AG08396 (cell line): ENCODE results near the gene SELENOI.
A peak's percentile ranks its signal among the peaks of the same experiment; 100 is the strongest.
"Not testable (repeated sequence)": the region's sequence is repeated elsewhere in the genome, so short reads cannot be mapped to it uniquely, and the experiment has no call there.

ENCODE experiments used
- DNase-seq: peaks from one replicate; pipeline ENCODE4 v3.0.0; 2012; ENCODE audit warnings: low spot score, mixed read lengths

Gene SELENOI

DNA sequence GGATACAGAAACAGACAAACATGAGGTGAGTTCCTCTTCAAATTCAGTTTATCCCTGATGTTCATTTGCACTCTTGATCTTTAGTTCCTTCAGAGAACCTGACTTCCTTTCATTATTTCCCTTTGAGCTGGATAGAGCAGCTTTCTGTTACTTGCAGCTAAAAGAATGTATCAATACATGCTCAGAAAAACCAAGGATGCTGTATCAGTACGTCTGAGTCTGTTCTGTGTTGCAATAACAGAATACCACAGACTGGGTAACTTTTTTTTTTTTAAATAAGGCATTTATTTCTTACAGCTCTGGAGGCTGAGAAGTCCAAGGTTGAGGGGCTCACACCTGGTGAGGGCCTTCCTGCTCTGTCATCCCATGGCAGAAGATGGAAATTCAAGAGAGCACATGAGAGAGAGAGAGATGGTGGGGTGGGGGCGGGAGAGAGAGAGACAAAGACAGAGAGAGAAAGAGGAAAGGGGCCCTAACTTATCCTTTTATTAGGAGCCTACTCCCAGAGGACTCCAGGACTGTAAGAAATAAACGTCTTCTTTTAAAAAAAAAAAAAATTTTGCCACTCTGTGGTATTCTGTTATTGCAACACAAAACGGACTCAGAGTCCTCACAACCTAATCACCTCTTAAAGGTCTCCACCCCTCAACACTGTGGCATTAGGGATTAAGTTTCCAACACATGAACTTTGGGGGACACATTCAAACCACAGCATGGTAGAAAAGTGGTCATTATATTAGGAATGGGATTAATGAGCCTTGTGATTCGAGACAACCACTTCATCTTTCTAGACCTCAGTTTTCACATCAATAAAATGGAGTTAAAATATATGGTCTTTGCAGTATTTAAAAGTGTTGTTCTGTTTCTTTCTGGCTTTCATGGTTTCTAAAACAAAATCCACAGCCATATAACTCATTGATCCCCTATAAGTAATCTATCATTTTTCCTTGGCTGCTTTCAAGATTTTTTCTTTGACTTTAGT is 18.4 kb upstream of the SELENOI start:
- DNase-seq: no peak

DNA sequence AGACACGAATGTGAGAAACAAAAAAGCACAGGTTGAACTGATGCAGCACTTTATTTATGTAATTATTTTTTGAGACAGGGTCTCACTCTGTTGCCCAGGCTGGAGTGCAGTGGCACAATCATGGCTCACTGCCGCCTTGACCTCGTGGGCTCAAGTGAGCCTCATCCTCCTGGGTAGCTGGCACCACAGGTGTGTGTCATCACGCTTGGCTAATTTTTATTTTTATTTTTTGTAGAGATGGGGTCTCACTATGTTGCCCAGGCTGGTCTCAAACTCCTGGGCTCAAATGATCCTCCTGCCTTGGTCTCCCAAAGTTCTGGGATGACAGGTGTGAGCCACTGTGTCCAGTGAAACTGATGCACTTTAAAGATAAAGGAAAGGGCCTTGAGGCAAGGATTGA is 16.9 kb upstream of the SELENOI start:
- not testable (repeated sequence) for DNase-seq

DNA sequence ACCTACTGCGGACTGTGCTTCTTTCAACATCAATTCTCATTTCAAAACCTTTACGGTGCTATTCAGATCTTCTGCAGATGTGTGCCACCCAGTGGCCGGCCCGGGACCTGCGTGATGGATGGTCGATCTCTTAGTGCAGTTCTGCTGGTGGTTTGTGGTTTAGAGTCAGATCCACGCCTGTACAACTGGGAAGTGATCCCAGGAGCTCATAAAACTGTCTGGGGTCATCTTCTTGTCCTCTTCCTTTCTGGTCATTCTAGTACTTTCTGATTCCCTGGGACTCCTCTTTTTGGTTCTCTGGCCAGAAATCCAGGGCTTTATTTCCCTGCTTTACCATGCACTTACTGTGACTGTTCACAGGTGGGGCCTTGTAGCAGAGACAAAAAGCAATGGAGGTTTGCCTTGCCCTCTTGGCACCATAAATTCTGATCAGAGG is 15.8 kb upstream of the SELENOI start:
- DNase-seq: peak; percentile 76

DNA sequence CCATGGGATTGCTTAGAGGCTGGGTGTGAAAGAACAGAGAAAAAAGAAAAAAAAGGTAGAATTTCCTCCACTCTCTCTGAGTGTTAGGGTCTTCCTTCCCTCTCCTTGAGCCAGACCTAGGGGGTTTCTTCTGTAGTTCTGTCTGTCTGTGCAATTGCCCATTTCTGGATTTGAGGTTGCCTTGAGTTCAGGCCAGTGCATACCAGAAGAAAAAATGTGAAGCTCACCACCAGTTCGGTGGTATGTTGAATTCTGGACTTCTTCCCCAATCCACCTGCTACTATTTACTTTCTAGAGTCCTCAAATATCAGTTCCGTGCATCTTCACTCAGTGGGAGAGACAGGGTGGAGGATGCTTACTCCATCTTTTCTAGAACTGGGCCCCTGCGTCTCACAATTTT is 15.3 kb upstream of the SELENOI start:
- DNase-seq: no peak

DNA sequence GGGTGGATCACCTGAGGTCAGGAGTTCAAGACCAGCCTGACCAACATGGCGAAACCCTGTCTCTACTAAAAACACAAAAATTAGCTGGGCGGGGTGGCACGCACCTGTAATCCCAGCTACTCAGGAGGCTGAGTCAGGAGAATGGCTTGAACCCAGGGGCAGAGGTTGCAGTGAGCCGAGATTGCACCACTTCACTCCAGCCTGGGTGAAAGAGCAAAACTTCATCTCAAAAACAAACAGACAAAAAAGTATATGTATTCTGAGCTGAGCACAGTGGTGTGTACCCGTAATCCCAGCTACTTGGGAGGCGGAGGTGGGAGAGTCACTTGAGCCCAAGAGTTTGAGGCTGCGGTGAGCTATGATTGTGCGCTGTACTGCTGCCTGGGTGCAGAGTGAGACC is 14.6 kb upstream of the SELENOI start:
- DNase-seq: not testable (repeated sequence)

DNA sequence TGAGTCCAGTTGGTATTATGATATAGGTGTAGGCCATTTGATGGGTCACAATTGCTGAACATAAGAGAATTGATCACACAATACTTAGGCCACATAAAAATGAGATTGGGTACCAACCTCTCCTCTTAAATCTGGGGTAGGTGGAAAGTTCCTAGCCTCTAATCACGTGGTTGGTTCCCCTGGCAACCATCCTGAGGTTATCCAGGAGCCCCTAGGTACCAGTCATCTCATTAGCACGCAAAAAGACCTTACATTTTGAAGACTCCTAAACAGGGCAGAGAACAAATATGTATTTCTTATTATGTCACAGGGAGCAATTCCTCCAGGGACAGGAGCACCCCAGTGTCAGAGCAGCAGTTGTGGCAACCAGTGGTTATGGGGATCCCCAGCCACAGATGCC is 12.7 kb upstream of the SELENOI start:
- no peak for DNase-seq

DNA sequence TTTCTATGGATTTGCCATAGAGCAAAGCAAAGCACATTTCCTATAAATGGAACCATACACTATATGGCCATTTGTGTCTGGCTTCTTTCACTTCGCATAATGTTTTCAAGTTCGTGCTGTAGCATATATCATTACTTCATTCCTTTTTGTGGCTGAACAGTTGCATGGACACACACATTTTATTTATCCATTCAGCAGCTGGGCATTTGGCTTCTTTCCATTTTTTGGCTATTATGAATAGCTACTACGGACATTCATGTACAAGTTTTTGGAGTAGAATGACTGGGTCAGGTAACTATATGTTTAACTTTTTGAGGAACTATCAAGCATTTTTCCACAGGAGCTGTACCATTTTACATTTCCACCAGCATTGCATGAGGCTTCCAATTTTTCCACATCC is 10.7 kb upstream of the SELENOI start:
- no peak for DNase-seq

DNA sequence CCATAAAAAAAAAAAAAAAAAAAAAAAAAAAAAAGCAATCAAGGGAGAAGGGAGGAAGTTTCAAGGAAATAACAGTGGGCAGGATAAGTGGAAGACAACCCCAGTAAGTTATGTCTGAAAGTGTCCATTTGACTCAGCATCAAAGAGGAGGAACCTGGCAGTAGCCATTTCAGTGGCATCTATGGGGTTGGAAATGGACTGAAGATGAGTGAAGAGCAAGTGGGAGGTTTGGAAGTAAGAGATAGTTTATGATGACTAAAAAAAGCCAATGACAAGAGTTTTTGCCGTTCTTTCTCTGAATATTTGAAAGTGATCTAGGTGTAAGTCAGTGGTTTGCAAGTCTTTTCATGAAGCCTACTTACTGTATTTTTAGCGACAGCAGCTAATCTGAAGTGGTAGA is 9.2 kb upstream of the SELENOI start:
- DNase-seq: no peak

DNA sequence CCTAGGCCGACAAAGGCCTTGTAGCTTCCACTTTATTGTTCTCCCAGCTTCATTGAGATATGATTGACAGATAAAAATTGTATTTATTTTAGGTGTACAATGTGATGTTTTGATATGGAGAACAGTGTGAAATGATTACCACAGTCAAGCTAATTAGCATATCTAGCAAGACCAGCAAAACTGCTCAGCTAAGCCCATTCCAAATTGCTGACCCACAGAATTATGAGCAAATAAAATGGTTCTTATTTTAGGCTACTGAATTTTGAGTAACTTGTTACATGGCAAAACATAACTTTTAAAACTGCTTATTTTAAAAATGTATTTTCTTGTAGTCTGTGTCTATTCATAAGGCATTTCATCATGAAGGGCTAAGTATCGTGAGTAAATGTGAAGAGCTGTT is 8.6 kb upstream of the SELENOI start:
- no peak for DNase-seq

DNA sequence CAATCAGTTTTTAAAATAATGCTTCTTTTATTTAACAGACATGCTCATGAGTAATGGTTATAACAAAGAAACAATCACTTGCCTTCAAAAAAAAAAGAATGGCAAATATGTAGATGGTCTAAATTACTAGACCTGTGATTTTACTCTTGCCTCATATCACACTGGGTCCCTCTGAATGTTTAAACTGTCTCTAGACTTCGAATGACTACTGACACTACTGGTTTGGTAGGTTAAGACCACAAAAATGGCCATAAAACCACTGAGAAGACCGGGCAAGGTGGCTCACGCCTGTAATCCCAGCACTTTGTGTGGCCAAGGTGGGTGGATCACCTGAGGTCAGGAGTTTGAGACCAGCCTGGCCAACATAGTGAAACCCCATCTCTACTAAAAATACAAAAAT is 5.1 kb upstream of the SELENOI start:
- DNase-seq: no peak

DNA sequence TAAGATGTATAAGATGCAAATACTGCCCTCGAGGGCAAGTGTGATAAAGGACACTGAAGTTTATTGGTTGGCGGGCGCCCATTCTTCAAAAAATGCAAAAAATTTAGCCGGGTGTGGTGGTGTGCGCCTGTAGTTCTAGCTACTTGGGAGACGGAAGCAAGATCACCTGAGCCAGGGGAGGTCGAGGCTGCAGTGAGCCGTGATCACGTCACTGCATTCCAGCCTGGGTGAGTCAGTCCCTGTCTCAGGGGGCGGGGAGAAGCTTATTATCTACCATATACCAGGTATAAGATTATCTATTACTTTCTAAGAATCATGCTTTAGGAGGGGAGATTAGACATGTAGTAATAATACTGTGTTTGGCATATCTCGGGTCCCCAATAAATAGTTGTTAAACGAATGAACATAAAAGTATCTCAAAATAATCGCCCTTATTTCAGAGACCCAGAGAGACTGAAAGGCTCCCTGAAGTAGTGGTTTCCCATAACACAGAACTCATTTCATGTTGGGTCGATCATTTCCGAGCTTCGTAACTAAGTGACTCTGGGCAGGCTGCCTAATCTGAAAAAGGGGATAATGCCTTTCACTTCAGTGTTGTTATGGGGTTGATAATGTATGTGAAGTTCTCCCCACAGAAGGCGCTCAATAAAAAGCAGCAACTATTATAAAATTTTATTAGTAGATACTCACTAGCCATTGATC is 1.2 kb upstream of the SELENOI start:
- no peak for DNase-seq

DNA sequence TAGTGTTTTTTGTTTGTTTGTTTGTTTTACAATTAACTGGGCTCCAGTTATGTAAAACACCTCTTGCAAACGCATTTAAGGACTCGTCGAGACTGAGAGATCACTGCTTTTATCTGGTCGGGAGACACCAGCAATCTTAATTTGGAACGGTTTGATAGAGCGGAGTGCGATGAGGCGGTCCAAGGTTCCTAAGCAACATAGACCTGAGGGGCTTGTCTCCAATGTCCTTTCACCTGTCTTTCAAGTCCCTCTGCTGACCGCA is 729 bp upstream of the SELENOI start:
- DNase-seq: no peak

DNA sequence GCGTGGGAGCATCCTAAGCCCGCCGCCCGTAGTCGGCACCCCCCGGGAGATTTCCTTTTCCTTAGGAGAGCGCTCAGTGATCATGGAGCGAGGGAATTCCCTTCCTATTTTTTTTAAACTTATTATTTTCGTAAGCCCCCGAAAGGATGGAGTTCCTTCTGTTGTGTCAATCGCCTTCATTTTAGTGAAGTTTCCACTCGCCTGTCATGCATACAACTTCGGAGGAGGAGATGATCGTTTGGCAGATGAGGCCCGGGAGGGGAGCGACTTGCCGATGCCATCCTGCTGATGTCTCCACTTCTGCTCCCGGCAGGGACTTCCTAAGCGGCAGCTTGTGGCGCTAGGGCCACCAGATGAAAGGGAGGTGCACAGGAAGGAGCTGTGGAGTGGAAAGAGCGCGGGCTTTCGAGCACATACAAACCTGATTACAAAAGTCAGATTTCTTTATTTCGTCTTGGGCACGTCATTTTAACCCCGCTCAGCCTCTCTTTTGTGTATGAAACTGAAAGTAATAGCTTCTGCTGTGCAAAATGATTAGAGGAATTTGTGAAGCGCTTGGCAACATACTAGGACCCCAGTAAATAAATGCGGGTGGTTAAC is 611 bp downstream of the SELENOI start, which contains the start of gene ADGRF3:
TSS of gene ADGRF3 (minus strand) at position 336 of the 600 bp plus-strand sequence. CDS start 555 bp downstream, outside the sequence.
- peak; percentile 28 for DNase-seq

DNA sequence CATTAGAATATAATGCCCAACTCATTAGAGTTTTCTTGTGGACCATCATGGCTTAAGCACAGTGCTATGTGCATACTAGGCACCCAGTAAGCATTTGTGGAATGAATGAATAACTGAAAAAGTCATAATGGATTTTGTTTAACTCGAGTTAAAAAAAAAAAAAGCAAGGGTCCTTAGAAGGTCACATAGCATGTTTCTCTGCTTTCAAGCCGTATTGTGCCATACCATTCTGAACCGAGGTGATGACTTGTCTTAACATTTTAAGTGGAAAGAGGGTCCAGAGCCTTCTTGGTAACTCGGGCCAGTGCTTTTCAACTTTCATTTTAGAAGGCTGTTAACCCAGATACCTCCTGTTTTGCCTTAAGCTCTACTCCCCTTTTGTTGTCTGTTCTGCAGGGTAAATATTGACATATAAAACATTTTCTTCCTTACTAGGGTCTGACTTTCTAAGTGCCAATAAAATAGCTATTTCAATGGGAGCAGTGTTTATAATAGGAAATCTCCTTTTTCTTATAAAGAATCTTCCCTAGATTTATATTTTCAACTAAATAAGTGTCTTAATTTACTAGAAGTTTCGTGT is 1.4 kb downstream of the SELENOI start:
- no peak for DNase-seq

DNA sequence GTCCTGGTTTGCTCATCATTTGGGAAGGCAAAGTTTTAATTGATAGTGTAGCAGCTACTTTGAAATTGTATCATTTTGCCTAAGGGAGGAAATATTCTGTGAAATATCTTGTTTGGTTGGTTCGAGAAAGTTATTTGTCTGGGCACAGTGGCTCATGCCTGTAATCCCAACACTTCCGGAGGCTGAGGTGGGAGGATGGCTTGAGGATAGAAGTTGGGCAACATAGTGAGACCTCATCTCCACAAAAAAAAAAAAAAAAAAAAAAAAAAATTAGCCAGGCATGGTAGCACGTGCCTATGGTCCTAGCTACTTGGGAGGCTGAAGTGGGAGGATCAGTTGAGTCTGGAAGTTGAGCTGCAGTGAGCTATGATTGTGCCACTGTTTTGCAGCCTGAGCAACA is 3.7 kb downstream of the SELENOI start:
- no peak for DNase-seq

DNA sequence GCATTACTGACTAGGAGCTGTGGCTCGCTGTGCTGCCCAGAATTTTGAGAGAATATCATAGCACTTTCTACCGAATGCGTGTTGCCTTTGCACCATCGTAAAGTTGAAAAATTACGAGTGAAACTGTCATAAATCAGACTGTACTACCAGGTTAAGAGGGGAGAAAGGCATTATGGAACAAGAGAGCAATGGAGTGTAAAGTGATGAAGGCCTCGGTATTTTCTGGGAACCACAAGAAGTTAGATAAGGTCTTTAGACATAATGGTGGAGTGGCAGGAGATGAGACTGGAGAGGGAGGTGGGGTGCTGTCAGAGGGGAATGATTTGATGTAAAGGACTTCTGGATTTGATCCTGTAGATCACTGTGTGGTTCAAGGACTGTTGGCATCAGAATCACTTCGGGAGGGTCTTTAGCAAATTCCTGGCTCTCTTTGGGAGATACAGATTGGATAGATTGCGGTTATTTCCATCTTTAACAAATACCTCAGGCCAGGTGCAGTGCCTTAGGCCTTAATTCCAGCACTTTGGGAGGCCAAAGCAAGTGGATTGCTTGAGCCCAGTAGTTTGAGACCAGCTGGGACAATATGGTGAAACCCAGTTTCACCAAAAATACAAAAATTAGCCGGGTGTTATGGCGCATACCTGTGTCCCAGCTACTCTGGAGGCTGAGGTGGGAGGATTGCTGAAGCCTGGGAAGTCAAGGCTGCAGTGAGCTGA is 5.6 kb downstream of the SELENOI start:
- no peak for DNase-seq

DNA sequence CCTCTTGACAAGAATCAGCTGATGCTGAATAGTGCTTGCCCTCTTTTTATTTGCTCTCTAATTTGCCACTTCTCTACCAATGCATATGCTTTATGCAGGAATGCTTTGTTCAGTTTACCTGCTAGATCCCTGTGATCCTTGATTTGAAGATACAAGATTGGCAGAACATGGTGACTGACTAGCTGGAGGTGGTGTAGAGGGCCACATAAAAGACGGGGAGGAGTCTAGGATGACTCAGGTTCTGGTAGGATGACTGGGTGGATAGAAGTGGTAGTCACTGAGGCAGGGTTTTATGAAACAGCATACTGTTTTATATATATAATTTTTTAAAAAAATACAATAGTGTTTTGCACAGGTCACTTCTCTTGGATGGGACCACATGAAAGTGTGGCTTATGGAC is 6.9 kb downstream of the SELENOI start:
- DNase-seq: peak; percentile 22

DNA sequence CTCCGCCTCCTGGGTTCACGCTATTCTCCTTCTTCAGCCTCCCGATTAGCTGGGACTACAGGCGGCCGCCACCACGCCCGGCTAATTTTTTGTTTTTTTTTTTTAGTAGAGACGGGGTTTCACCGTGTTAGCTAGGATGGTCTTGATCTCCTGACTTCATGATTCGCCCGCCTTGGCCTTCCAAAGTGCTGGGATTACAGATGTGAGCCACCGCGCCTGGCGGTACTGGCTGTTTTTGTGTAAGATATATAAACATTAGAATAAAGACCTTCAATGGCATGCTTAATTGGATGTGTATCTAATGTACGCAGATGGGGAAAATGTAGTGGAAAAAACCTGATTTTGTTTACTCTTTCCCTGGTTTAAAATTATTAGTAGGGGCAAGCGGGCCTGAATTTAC is 8.5 kb downstream of the SELENOI start:
- DNase-seq: not testable (repeated sequence)

DNA sequence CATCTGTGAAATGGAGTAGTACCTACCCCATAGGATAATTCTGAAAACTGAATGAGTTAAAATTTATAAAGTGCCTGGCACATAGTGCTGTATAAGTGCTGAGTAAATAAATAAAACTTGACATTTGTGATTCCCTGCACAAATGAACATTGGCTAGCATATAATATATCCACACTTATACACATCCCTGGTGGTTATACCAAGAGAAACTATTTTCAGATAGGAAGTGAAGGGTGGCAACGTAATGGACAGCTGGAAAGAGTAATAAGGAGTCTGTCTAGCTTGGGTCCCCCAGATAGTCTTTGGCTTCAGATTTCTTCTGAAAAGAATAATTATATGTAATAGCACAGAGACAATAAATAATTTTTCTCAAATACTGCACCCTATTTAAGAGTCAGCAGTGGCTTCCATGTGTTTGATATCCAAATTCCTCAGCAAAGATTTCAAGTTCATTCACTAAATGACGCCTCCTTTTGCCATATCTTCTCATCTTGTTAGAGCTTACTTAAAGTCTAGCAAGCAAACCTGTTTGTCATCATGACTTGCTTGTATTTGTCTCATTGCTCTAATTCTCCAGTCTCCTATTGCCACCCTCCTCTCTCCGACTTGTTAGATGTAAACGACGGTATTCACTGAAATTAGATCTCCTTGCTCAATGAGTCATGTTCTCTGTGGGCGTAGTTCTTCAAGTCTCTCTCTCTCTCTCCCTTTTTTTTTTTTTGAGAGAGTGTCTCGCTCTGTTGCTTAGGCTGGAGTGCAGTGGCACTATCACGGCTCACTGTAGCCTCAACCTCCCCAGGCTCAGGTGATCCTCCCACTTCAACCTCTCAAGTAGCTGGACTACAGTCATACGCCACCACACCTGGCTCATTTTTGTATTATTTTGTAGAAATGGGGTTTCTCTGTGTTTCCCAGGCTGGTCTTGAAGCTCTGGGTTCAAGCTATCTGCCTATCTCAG is 9.4 kb downstream of the SELENOI start:
- peak; percentile 67 for DNase-seq

DNA sequence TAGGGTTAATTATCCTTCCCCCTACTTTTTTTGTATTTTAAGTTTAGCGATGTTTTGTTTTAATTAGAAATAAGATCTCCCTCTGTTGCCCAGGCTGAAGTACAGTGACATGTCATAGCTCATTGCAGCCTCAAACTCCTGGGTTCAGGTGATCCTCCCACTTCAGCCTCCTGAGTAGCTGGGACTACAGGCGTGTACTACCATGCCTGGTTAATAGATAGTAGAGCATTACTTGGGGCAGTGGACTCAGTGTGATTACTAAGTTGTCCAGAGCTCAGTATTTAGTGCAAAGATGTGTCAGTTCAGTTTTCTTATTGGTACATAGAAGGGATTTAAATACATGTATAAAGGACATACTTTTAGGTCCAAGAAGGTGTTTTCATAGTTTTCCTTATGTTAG is 10.2 kb downstream of the SELENOI start:
- no peak for DNase-seq

DNA sequence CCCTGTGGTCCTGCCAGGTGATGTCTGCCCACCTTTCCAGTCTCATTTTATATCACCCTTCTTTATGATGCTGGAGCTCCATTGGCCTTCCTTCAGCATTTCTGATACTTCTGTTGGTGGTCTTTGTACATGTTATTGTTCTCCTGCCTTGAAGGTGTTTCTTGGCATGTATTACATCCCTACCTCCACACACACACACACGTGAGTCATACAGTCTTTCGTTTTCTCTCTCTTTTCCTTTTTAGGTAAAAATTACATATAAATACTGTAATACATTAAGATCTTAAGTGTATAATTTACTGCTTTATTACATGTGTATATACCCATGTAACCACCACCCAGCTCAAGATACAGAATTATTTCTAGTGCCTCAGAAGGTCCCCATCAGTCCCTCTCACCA is 10.8 kb downstream of the SELENOI start:
- no peak for DNase-seq
